Chondrocyte (in vitro differentiated cells): ENCODE data around the gene MCM9. TPM values are rescaled to one million over a fixed set of nuclear protein-coding genes. Genes with fewer than 3 reads are reported as not detected.

ENCODE experiments used
- DNase-seq: peaks from one replicate; pipeline ENCODE4 v3.0.0; 2021; ENCODE audit warnings: mixed read lengths, low spot score
- H3K27ac Mint-ChIP-seq: one replicate; pipeline ENCODE4 v1.8.0; 2021; ENCODE audit warnings: mild to moderate bottlenecking, moderate library complexity, mixed read lengths; ENCODE audit not compliant: unreplicated experiment
- H3K27me3 Mint-ChIP-seq: 2 replicates; pipeline ENCODE4 v1.8.0; 2021; ENCODE audit warnings: low read depth, mixed read lengths
- H3K36me3 Mint-ChIP-seq: 2 replicates; pipeline ENCODE4 v1.8.0; 2021; ENCODE audit warnings: low read depth, mixed read lengths
- H3K4me1 Mint-ChIP-seq: 2 replicates; pipeline ENCODE4 v1.8.0; 2021; ENCODE audit warnings: low read depth, mild to moderate bottlenecking, mixed read lengths
- H3K4me3 Mint-ChIP-seq: one replicate; pipeline ENCODE4 v1.8.0; 2021; ENCODE audit warnings: mild to moderate bottlenecking, moderate library complexity, mixed read lengths; ENCODE audit not compliant: unreplicated experiment
- H3K9me3 Mint-ChIP-seq: 2 replicates; pipeline ENCODE4 v1.8.0; 2021; ENCODE audit warnings: low read depth, mixed read lengths
- total RNA-seq: library from RNA; stranded (reverse); gene quantifications from 3 replicates; pipeline ENCODE4 v1.2.1, GENCODE V29; 2021
- TF ChIP-seq, protein P1 (sequence below): fragments of 200-600 bp; sonication (generic); IDR thresholded peaks from 2 replicates; pipeline ENCODE4 v1.5.0; 2021; ENCODE audit warnings: antibody characterized with exemption, mild to moderate bottlenecking, moderate library complexity

Gene MCM9
- total RNA-seq, 1 donor from 2014 or later: 9.9 TPM

GRCh38 chr6:118974790-118975189, 39.8 kb upstream of the MCM9 start:
- no peaks in the 10 kb centered on the region for H3K9me3 Mint-ChIP-seq
- no peak overlapping the region for H3K4me3 Mint-ChIP-seq
- no peaks in the 10 kb centered on the region for H3K27me3 Mint-ChIP-seq
- no peak overlapping the region for H3K27ac Mint-ChIP-seq
- TF ChIP-seq, protein P1, sequence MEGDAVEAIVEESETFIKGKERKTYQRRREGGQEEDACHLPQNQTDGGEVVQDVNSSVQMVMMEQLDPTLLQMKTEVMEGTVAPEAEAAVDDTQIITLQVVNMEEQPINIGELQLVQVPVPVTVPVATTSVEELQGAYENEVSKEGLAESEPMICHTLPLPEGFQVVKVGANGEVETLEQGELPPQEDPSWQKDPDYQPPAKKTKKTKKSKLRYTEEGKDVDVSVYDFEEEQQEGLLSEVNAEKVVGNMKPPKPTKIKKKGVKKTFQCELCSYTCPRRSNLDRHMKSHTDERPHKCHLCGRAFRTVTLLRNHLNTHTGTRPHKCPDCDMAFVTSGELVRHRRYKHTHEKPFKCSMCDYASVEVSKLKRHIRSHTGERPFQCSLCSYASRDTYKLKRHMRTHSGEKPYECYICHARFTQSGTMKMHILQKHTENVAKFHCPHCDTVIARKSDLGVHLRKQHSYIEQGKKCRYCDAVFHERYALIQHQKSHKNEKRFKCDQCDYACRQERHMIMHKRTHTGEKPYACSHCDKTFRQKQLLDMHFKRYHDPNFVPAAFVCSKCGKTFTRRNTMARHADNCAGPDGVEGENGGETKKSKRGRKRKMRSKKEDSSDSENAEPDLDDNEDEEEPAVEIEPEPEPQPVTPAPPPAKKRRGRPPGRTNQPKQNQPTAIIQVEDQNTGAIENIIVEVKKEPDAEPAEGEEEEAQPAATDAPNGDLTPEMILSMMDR: no peak
- H3K4me1 Mint-ChIP-seq: no peaks in the 10 kb centered on the region
- DNase-seq: no peak
- H3K36me3 Mint-ChIP-seq: peaks cover 2% of the 10 kb centered on the region

GRCh38 chr6:118971682-118972081, 36.7 kb upstream of the MCM9 start:
- no peaks in the 10 kb centered on the region for H3K9me3 Mint-ChIP-seq
- no peak for DNase-seq
- no peak overlapping the region for H3K27ac Mint-ChIP-seq
- TF ChIP-seq, protein P1: no peak
- H3K4me1 Mint-ChIP-seq: no peaks in the 10 kb centered on the region
- no peaks in the 10 kb centered on the region for H3K27me3 Mint-ChIP-seq
- no peaks in the 10 kb centered on the region for H3K36me3 Mint-ChIP-seq
- no peak overlapping the region for H3K4me3 Mint-ChIP-seq

GRCh38 chr6:118970866-118971265, 35.9 kb upstream of the MCM9 start:
- H3K27me3 Mint-ChIP-seq: no peaks in the 10 kb centered on the region
- TF ChIP-seq, protein P1: no peak
- H3K36me3 Mint-ChIP-seq: no peaks in the 10 kb centered on the region
- H3K4me3 Mint-ChIP-seq: no peak overlapping the region
- no peaks in the 10 kb centered on the region for H3K9me3 Mint-ChIP-seq
- DNase-seq: no peak
- H3K4me1 Mint-ChIP-seq: no peaks in the 10 kb centered on the region
- no peak overlapping the region for H3K27ac Mint-ChIP-seq

DNA sequence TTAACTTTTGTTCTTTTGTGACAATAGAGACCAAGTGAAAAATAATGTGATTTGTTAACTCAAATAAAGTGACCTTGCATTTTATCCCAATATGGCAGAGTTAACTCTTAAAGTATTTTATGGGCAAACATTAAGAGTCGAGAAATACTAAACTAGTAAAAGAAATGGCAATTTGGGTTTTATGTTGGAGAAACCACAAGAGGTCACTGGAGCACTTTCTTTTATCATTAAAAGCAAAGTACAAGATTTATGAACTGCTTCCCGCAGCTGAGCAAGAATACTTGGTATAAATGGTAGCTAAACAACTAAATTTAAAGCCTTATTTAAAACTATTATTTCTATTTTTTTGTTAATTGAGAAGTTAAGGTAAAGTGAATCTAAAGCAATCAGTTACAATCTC, 33.5 kb upstream of the MCM9 start:
- Mint-ChIP-seq H3K4me1 (no peaks in the 10 kb centered on the region), H3K4me3 (no peak overlapping the region), H3K9me3 (no peaks in the 10 kb centered on the region), H3K36me3 (no peaks in the 10 kb centered on the region), H3K27ac (no peak overlapping the region), H3K27me3 (no peaks in the 10 kb centered on the region)
- no peak for DNase-seq
- TF ChIP-seq, protein P1: peak; percentile 73

- DNase-seq: no peak
- no peaks in the 10 kb centered on the region for H3K4me1 Mint-ChIP-seq
- no peak overlapping the region for H3K27ac Mint-ChIP-seq
- TF ChIP-seq, protein P1: no peak
- H3K9me3 Mint-ChIP-seq: no peaks in the 10 kb centered on the region
- H3K27me3 Mint-ChIP-seq: no peaks in the 10 kb centered on the region
- H3K36me3 Mint-ChIP-seq: no peaks in the 10 kb centered on the region
- H3K4me3 Mint-ChIP-seq: no peak overlapping the region
These were observed 32.3 kb upstream of the MCM9 start for GRCh38 chr6:118967239-118967638.
